ENCODE measurements around the gene GRK5.

GRK5 gene

DNA sequence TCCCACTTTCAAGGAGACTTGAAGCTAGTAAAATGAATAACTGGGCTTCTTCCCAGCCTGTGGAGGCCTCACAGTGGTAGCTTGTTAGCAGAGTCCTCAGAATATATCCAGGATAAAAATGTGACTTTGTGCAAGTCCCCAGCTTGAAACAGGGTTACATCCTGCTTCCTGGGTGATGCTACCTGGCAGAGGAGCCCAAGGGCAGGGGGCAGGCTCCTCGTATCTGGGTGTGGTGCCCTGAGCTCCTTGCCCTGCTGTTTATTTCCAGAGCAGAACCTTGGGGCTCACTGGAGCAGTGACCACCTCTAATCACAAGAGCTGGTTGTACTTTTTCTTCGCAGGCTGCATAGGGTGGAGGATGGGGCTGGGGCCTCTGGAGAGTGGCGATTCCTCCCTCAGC, 94.8 kb downstream of the GRK5 start:
- DNase-seq, result no peak

DNA sequence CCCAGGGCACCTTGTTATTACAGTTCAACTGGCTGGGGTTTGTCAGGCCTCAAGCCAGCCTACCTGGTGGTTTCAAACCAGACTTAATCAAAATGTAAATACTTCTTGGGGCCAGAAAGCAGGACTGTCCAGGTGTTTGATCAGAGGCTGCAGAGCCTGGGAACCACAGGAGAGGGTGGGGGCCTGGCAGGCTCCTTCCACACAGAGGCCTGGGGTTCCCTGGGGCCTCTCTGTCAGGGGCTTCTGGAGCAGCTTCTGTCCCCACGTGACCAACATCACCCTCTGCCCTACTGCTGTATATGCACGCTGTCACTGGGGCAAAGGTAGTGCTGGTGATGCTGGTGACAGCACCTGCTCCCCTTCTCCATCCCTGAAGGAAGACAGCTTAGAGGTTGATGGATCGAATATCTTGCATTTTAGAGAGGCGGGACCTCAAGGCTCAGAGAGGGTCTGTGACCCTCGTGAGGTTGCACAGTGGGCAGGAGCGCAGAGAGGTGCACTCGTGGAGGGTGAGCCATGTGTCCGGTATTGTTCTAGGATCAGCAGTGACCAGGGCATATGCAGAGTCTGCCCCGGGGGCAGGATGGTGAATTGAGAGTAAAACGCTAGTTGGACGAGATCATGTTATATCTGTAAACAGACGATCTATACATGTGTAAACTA, 95.4 kb downstream of the GRK5 start:
- DNase-seq, result no peak

GRCh38 chr10:119303886-119304285, 96.5 kb downstream of the GRK5 start:
- DNase-seq, result no peak

DNA sequence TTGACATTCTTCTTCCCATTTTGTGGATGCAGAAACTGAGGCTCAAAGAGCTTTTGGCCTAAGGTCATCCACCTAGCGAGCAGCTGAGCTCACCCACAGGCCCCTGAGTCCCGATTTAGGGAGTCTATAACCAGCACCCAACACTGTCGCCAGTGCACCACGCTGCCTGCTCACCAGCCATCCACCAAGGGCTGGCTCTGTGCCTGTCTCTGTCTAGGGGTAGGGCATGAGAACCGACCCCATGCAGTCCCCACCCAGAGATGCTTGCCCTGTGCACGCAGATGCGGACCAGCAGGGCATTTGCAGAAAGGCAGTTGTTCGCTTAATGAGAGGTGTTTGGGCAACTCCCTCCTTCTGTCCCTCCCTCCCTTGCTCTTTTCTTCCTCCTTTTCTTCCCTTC, 97.2 kb downstream of the GRK5 start:
- no peak for DNase-seq

GRCh38 chr10:119305860-119306513, 98.6 kb downstream of the GRK5 start:
- peak in 1 of 2 donors; percentile 48 for DNase-seq

DNA sequence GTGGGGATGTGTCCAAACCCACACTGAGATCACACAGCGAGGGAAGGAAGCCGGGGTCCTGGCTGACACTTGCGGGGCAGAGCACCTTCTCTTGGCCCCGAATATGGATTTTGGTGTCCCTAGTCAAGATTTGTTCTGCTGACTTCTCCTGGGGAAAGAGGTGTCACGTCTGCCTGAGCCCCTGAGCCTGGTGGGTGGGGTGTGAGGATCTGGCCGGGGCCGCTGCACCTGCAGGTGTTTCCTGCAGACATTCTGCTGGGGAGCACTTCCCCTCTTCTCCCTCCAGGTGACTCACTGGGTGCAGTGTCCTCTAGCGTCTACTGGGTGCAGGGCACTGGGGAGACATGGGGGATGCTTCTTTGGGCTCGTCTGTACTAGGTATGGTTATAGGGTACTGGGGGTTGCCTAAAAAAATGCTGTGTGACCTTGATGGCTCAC, 99.2 kb downstream of the GRK5 start:
- no peak for DNase-seq

DNA sequence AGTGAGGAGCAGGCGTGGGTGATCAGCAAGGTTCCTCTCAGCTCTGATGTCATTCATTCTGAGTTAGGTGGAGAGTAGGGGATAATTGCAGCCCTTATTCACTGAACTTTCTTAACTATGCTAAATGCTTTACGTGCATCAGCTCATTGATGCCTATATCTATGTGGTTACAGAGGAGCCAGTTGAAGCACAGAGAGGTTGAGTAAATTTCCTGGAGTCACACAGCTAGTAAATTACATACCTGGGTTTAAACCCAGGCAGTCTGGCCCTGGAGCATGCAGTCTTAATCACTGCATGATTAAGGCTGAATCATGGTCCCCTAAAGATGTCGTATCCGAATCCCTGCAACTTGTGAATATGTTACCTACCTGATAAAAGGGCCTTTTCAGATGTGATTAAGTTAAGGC, 99.6 kb downstream of the GRK5 start:
- DNase-seq, result no peak

GRCh38 chr10:119308089-119308488, 100.7 kb downstream of the GRK5 start:
- no peak for DNase-seq

- no peak for DNase-seq
These were observed 101.4 kb downstream of the GRK5 start for GRCh38 chr10:119308551-119309422.

DNA sequence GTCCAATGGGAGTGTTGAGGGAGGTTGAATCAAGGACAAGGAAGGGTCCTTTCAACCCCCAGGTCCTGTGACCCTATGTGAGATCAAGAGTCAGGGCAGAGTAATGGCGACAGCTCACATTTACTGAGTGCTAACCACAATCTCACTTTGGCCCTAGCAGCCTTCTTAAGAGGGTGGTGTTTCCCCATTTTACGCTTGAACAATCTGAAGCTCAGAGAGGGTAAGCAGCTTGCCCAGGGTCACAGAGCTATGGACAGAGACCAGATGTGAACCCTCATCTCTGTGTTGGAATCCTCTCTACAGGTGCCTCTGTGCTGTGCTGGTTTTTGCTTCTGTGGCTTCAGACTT, 102.0 kb downstream of the GRK5 start:
- no peak for DNase-seq

DNA sequence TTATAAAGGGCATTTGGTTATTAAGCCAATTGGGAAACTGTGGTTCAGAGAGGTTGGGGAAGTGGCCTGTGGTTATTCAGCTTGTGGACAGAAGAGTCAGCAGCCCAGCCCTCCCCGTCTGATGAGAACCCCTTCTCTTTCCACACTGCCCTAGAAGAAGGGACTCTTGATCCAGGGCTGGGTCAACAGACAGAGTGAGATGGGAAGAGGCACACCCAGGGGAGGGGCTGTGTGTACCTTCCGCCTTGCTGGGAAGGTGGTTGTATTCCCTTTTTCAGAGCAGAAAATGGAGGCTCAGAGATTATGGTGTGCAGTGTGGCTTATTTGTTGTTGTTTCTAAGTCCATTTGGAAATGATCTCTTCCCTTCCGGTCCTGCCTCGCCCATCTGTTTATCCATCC, 103.4 kb downstream of the GRK5 start:
- no peak for DNase-seq

DNA sequence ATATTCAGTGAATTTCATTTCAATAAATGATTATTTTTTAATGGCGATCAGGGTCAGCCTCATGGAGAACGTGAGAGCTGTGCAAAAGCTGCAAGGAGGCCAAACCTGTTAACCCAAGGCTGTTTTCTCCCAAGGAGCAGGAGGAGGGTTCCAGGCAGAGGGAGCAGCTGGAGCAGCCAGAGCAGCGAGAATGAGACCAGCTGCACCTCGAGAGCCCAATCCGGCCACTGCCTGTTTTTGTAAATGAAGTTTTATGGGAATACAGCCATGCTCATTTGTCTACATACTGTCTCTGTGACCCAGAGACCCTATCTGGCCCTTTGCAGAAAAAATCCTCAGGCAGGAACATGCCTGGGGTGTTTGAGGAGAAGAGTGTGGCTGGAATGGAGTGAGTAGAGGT, 104.9 kb downstream of the GRK5 start:
- DNase-seq, result no peak

DNA sequence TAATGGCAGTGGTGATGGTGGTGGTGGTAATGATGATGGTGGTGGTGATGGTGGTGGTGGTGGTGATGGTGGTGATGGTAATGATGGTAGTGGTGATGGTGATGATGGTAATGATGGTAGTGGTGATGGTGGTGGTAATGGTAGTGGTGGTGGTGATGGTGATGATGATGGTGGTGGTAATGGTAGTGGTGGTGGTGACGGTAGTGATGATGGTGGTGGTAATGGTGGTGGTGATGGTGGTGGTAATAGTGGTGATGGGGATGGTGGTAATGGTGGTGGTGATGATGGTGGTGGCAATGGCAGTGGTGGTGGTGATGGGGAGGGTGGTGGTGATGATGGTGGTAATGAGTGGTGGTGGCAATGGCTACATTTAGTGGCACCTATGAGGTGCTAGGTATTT, 105.7 kb downstream of the GRK5 start:
- no peak for DNase-seq

GRCh38 chr10:119313644-119314043, 106.3 kb downstream of the GRK5 start:
- no peak for DNase-seq

- DNase-seq, result no peak
These were observed 106.7 kb downstream of the GRK5 start for GRCh38 chr10:119314061-119314460.

- no peak for DNase-seq
These were observed 107.1 kb downstream of the GRK5 start for GRCh38 chr10:119314486-119314885.

DNA sequence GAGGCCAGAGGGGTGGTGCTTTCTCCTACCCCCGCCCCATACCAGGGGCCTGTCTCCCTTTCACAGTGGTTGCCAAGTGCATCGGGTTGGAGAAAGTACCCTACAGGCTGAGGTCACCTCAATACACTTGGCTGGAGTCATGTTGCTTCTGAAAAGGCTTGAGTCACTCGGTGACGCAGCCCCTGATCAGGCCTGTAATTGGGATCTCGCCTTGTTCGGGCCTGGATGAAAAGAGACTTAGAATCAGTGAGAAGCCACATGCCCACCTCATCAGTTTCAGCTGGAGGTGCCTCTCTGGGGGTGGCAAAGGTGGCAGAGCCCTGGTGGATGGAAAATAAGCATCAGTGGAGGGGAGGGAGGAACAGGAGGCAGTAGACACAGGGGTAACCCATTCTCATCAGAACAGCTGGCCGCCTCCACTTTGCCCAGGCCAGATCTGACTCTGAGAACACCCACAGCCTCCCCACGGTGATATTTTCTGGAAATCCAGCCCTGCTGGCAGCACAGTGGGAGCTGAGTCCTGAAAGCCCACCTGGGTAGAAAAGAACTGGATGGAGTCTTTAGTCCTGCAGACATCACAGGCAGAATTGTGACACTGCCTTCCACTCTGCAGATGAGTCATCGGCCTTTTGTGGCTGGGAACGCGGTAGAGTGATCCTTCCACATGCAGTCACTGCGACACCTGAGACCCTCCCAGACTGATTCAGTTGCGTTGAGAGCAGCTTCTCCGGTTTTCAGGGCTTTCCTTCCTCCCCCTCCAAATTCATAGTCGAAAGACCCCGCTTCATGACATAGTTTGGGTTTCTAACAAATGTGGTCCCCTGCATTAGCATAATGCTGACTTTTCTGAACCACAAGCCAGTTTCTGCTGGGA, 108.0 kb downstream of the GRK5 start:
- no peak for DNase-seq

DNA sequence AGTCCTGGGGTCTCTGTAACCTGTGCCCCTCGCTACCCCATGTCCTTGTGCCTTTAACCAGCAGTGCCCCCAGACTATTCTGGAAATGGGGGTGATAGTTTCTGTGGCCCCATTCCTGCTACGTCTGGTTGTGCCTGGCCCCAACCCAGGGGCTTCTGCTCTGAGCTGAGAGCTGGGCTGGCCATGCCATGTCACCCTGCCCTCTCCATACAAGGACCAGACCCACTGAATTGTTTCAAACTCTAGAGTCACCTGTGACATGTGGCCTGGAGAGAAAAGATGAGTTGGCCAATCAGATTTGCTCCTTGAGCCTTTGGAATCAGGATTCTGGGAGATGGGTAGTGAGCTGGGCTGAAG, 108.6 kb downstream of the GRK5 start:
- no peak for DNase-seq

GRCh38 chr10:119316729-119317097, 109.3 kb downstream of the GRK5 start:
- no peak for DNase-seq

- no peak for DNase-seq
These were observed 111.2 kb downstream of the GRK5 start for GRCh38 chr10:119318411-119319160.

DNA sequence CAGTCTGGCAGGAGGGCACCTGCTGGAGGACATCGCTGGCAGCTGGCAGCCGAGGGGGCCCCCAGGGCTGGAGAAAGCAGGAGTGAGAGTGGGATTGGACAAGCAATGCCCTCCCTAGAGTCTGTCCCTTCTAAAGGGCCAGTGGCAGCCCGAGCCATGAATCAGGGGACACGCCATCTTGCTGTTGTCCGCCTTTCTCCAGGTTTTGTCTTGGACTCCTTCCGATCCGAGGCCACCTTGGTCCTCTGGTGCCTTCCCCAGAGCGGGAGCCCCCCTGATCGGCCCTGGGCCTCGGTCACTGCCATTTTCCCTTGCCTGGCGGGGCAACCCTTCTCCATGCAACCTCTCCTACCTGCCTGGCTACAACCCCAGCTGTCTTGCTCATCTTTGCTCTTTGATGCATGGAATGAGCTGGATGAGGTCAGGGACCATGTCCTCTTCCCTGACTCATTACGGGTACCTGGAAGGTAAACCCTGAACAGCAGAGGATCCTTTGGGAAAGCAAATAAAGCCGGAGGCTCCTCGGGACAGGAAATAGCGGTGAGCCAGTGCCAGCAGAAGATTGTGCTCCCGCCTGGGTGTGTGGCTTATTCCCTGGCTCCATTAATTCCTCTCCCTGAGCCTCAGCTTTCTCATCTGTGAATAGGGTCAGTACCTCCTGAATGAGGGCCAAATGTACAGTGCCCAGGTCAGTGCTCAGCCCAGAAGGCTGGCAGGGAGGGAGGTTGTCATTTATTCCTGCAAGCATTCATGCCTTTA, 112.0 kb downstream of the GRK5 start:
- no peak for DNase-seq

- DNase-seq, result no peak
These were observed 112.5 kb downstream of the GRK5 start for GRCh38 chr10:119319920-119320258.
